ACHN (cell line): Measurements from ENCODE around the gene GTF3A.
"Not testable (repeated sequence)": the region's sequence is repeated elsewhere in the genome, so short reads cannot be mapped to it uniquely, and the experiment has no call there.

Source experiments
- DNase-seq: peaks from one replicate; pipeline ENCODE4 v3.0.0-alpha.2; 2015
- in situ Hi-C: cut with HindIII; loops from 2 replicates; pipeline ENCODE4 v1.10.0; 2017; ENCODE audit warnings: low sequenced_read_pairs, low pct_ligation_motif_present, low pct_unique_long_range_greater_than_20kb

The GTF3A gene

DNA sequence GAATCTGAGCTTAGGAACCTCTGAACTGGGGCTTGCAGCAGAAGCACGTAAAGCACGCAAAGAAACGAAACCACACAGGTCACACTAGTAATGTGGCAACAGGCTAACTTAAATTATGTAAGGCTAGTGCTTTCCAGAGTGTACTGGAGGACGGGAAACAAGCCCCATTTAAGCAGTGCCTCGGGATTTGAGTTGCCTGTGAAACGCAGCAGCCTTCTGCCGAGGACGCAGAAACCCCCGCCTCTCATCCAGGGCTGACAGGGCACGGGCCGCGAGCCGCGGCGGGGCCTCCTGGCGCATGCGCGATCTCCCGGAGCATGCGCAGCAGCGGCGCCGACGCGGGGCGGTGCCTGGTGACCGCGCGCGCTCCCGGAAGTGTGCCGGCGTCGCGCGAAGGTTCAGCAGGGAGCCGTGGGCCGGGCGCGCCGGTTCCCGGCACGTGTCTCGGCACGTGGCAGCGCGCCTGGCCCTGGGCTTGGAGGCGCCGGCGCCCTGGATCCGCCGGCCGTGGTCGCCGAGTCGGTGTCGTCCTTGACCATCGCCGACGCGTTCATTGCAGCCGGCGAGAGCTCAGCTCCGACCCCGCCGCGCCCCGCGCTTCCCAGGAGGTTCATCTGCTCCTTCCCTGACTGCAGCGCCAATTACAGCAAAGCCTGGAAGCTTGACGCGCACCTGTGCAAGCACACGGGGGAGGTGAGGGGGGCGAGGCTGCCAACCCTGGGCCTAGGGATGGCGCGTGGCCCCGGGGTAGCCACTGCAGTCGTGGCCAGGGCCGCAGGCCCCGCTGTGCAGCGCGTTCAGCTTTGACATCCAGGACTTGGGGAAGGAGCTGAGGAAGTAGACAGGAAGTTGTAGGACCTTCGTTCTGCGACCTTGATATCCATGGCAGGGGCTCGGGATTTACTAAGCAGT lies at the start of gene GTF3A:
GTF3A (plus strand) TSS at position 374 of the 912 bp plus-strand sequence.
- peak; percentile 79 for DNase-seq

DNA sequence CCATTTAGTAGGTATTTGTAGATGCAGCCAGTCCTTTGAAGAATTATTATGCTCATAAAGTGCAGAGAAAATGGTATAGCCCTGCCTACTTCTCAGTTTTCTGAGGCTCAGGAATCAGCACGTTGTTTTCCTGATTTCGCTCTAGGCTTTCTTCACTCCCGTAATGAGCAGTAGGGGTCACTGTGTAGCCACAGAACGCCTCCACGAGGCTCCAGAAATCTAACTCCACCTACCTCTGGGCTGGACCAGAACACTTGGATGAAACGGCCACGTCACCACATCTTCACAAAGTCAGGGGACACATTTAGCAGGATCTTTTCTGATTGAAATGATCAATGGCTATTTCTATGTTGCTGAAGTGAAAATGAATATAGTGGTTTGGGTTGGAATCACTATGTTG lies 49.8 kb upstream of the GTF3A start:
- DNase-seq = peak; percentile 82
- in situ Hi-C loops = no loop called here

More for the DNA sequence above, at the start of gene GTF3A:
- in situ Hi-C loops = no loop called here

DNA sequence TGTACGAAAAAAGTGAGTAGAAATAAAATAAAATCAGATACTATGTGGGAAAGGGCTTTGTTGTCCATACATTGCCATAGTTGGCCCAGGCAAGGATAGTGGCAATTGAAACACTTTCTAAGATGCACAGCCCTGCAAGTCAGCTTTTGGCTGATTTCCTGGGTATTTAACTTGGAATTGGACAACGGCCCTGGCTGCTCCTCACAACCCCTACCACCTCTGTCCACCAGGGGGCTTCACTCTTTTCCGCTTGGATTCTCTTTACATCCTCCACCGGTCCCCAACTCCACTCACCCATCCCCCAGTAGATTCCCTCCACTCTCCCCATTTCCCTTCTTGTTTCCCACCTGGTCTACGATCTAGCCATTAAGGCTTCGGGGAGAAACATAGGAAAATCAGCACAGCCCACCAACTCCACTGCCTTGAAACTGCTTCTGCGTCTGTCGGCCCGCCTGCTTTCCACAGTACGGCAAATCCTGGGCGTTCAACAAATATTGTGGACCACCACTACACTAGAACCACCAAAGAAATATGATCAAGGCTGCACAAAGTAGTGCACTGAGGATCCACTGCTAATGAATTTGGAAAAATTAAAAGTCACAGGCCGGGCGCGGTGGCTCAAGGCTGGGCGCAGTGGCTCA lies 48.6 kb upstream of the GTF3A start:
- in situ Hi-C loops = no loop called here
- DNase-seq = peak; percentile 64

DNA sequence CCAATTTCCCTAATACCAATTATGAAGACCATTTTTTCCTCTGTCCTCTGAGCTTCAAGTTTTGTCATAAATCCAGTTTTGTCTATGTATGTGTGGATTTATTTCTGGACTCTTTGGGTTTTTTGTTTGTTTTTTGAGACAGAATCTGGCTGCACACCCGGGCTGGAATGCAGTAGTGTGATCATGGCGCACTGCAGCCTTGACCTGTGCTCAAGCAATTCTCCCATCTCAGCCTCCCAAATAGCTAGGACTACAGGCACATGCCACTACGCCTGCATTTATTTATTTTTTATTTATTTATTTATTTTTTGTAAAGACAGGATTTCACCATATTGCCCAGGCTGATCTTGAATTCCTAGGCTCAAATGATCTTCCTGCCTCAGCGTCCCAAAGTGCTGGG lies 45.3 kb upstream of the GTF3A start:
- in situ Hi-C loops = no loop called here
- no peak for DNase-seq

DNA sequence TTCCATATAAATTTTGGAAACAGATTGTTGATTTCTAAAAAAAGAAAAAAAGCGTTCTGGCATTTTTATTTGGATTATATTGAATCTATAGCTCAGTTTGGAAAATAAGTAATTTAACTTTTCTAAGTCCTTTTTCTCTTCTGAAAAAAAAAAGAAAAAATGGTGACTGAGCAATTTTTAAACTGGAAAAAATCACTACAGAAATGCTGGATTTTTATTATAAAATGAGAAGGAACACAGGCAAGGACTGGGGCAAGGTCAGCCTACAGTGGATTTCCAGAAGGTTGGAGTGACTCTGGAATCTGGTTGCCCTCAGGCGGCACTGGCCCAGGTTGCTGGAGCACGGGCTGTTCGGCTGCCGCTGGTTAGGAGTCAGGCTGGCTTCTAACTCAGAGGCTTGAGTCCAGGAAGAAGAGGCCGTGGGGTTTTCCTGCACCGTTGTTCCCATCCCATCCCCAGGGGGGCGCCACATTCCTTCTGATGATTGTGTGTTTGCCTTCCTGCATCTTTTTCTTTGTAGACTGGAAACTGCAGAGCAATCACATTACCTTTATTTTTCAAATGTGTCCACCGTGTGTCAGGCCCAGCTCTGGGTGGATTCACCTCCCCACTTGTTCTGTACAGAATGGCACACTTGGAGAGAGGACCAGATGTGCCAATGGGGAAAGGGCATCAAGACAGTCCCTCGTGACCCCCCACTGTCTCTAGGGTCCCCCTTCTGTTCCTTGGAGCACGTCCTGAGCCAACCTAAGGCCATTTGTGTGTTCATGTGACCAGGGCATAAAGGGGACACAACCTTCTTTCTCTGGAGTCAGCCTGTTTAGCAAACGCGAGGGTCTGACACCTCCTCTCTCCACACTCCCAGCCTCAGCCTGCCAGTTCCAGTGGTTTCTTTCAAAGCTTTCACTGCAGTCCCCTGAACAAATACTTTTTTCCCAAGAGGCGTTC lies 44.5 kb upstream of the GTF3A start:
- peak; percentile 67 for DNase-seq
- in situ Hi-C loops = no loop called here

DNA sequence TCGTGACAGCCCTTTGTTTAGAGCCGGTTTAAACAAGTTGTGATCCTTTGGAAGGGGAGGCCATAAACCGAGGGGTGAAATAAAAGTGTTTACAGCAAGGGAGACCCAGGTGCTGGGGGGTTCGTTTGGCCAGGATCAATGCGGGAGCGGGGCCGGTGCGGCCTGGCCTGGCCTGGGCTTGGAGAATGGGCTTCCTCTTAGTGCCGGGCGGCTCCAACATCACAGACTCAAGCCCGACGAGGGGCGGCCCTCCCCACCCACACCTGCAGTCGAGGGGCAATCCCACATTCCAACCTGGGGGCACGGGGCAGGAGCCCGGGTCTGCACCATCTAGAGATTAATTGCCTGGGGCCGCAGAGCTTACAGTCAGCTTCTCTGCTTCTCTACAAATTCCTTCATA lies 42.8 kb upstream of the GTF3A start:
- no peak for DNase-seq
- in situ Hi-C loops = no loop called here

DNA sequence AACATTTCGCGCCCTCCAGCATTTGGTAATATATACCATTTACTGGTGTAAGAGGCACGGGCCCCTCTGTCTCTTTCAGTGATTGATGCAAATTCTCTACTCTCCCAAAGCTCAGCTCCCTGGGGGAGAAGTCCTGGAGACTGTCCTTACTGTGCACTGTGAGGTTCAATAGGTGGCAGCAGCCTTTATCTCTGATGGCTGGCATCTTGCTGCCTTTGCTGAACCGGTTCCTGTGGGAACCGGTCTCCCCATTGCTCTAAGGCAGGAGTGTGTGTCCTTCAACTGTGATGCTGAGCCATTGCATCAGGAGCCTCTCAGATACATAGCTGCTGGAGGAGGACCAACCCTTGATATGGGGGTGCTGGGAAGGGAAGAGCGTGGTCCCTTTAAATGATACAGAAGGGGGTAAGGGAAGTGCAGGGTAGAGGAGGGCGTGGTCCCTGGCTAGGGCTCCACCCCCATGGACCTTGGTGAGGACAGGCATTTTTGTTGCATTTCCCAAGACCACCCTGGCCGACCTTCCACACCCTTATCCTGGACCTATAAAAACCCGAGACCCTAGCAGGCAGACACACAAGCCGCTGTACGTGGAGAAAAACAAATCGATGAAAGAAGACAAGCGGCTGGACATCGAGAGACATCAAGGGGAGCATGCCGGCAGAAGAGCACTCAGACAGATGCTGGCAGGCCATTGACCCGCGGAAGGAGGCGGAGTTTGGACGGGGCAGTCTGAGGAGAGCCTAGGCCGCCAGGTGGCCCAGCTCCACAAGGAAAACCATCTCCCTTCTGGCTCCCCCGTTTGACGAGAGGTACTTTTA lies 41.1 kb upstream of the GTF3A start:
- in situ Hi-C loops = no loop called here
- DNase-seq = no peak

DNA sequence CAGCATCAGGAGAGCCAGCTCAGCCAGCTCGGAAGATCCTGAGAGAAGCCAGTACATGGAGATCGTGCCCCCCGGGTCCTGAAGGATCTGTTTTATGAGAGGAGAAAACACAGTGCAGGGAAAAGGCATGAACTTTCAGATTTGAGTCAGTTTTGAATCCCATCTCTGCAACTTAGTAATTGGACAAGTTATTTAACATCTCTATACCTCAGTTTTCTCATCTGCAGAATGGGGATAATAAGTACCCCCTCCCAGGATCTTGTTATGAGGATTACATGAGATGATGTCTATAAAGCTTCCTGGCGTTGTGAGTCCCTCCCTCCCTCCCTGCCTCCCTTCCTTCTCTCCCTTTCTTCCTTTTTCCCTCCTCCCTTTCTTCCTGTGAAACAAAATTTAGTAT lies 40.1 kb upstream of the GTF3A start:
- in situ Hi-C loops = no loop called here
- no peak for DNase-seq

DNA sequence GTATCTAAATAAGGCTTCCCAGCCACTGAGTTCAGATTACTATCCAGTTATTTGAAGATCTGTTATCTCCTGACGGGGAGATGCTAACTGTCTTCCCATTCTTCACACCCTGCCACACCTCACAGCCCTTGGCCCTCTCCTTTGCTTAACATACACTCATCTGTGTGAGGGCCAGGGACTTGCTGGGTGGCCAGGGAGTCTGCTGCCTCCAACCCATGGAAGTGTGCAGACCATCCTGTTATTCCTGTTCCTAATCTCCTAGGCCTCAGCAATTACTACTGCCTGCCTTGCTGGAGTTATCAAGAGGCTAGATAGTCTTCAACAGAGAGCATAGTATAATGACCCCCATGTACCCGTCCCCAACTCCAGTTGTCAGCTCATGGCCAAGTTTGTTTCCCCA lies 36.2 kb upstream of the GTF3A start:
- no peak for DNase-seq
- in situ Hi-C loops = no loop called here

DNA sequence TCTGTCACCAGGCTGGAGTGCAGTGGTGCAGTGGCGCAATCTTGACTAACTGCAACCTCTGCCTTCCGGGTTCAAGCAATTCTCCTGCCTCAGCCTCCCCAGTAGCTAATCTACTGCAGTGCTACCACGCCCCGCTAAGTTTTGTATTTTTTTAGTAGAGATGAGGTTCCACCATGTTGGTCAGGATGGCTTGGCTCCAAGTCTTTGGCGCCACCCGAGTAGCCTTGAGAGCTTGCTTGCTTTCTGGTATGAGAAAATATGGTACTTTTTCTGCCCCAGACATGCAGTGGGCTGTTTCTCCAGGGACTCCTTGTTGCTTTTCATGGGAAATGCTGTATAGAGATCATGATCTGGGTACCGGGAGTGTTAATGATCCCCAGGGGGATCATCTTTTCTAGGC lies 34.5 kb upstream of the GTF3A start:
- in situ Hi-C loops = no loop called here
- DNase-seq = no peak

DNA sequence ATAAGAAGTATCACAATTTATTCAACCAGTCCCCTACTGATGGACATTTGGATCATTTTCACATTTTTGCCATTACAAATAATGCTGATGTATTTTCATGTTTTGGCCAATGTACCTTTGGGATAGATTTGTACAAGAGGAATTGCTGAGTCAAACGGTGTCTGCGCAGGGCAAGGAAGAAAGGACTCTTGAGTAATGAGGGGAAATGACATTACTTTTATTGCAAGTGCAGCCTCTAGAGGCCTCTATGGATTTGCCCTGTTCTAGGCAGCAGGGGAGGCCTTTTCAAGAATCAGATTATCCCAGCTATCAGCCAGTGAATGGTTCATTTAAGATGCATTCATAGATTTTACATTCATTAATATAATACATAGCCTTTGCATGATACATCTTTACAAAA lies 32.9 kb upstream of the GTF3A start:
- no peak for DNase-seq
- in situ Hi-C loops = no loop called here

DNA sequence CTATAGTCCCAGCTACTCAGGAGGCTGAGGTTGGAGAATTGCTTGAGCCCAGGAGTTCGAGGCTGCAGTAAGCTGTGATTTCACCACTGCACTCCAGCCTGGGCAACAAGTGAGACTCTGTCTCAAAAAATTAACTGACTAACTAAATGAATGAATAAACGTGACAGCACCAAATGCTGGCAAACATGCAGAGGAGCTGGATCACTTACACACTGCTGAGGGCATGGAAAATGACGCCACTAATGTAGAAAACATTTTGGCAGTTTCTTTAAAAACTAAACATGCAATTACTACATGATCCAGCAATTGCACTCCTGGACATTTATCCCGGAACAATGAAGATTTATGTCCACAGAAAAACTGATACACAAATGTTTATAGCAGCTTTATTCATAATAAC lies 31.3 kb upstream of the GTF3A start:
- in situ Hi-C loops = no loop called here
- DNase-seq = no peak

DNA sequence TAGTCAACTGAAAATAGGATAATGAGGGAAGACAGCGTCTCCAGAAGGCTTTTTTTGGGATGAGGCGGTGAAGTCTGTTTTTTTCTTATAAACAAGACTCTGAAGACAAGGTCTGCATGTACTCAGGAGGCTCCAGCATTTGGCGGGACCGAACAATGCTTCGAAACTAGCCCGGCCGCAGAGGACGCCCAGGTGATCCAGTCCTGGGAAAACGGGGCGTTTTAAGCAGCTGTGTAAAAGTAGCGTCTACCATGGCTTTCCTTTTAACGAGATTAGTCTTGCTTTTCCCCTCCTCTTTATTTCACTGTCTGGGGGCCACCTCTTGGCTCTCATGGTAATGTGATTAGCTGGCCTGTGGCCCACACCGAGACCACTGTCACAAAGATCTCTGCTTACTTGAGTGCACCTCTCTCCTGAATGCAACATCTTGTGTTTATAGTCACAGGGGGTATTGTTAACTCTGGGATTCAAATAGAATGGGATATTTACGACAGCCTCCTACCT lies 29.4 kb upstream of the GTF3A start:
- in situ Hi-C loops = no loop called here
- DNase-seq = no peak

DNA sequence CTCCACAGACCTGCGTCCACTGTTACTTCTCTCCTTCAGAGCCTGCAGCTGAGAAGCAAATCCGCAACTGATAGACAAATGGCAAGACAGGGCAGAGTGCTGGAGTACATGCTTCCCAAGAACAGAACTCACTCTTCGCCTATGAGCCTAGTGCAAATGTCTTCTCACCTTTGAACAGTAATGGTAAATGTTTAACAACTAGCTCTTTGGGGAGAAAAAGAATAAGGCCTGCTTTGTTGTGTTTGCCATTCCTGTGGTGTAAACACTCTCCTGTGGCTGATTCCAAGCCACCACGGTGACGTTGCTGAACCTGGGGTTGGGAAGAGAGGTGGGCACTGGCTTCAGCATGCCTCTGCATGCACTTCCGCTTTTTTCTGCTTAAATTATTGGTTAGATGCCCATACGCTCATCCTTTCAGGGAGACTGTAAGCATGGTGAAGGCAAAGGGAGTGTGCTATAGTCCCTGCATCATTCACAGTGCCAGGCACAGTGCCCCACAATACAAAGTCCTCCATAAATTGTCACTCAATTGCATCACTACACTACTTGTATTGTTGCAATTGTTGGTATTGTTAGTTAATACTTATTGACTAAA lies 28.1 kb upstream of the GTF3A start:
- no peak for DNase-seq

DNA sequence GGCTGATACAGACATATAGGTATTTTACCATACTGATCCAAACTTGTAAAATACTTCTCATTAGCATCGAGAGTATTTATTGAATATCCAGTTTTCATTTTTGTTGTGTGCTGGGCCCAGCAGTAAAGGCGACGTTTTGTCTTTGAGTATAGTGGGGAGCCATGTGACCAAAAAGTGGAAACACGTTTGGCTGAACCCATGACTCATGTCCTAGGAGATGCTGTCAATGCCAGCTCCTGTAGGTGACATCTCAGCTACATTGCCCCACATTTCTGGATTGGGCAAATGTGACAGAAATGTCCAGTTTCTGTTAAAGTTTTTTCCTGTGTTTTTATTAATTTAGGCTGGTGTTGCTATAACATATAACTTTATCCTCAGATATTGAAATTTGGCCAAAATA lies 26.1 kb upstream of the GTF3A start:
- no peak for DNase-seq
- in situ Hi-C loops = no loop called here

More for the DNA sequence above, 28.1 kb upstream of the GTF3A start:
- in situ Hi-C loops = no loop called here

DNA sequence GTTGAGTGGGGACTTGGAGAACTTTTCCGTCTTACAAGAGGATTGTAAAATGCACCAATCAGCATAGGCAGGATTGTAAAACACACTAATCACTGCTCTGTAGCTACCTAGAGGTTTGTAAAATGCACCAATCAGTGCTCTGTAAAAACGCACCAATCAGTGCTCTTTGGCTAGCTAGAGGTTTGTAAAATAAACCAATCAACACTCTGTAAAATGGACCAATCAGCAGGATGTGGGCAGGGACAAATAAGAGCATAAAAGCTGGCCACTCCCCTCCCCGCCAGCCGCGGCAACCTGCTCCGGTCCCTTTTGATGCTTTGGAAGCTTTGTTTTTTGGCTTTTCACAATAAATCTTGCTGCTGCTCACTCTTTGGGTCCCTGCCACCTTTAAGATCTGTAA lies 24.0 kb upstream of the GTF3A start:
- in situ Hi-C loops, DNase-seq: not testable (repeated sequence)

DNA sequence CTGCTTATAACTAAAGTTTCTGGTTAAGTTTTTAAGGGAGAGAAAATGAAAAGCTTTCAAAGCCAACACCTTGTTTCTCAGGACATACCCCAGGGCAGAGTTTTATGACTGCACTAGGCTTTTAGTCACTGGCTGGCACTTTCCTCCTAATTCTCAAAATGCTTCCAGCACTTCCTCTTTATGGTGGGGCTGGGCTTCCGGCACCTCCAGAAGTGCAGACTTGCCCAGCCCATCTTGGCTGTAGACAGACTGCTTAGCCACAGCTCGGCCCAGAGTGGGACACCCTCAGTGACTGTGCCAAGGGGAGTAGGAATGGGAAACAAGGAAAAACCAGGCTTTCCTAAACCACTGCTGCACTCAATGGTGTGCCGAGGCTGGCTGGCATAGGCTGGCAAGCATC lies 23.2 kb upstream of the GTF3A start:
- DNase-seq = no peak

More for the DNA sequence above, 23.2 kb upstream of the GTF3A start:
- in situ Hi-C loops = no loop called here
